ENCODE measurements around the gene RRM1. TPM values are rescaled to one million over a fixed set of nuclear protein-coding genes. Genes with fewer than 3 reads are reported as not detected.

RRM1 gene
- polyA plus RNA-seq, 1 donor (not counting 4 experiments of a cell fraction or from before 2014, with no cell fraction given) = 65.6 TPM

- Histone ChIP-seq H3K4me3 (ENCODE audit: control insufficient read depth in 2 of 3, extremely low read depth in 1 of 3, insufficient read depth in 2 of 3, low read depth in 1 of 3, low read length in 3 of 3) (no peak overlapping the region), H3K4me2 (ENCODE audit: control insufficient read depth, extremely low read depth, insufficient read depth, low read depth, low read length) (no peak overlapping the region), H3K27ac (ENCODE audit: control insufficient read depth, insufficient read depth, low read length) (no peak overlapping the region), H3K9me3 (ENCODE audit: control insufficient read depth, low read depth, low read length) (no peaks in the 10 kb centered on the region), H3K36me3 (ENCODE audit: control insufficient read depth in 2 of 2, extremely low read depth in 1 of 2, insufficient read depth in 2 of 2, low read length in 2 of 2) (peaks cover 7 to 24% of the 10 kb centered on the region in 2 experiments), H3K9me1 (ENCODE audit: control insufficient read depth, extremely low read depth, insufficient read depth, low read length) (no peaks in the 10 kb centered on the region), H3K79me2 (ENCODE audit: control insufficient read depth, insufficient read depth, low read length) (no peaks in the 10 kb centered on the region), H2AFZ (ENCODE audit: control insufficient read depth, low read length) (no peak overlapping the region), H4K20me1 (ENCODE audit: control insufficient read depth, extremely low read depth, insufficient read depth, low read length) (no peaks in the 10 kb centered on the region), H3K9ac (ENCODE audit: control insufficient read depth, extremely low read depth, insufficient read depth, low read length) (no peak overlapping the region), H3K27me3 (ENCODE audit: control insufficient read depth, extremely low read depth, insufficient read depth, low read length) (no peaks in the 10 kb centered on the region), H3K4me1 (ENCODE audit: control insufficient read depth, extremely low read depth, insufficient read depth, low read length) (peaks cover 9% of the 10 kb centered on the region)
- FAIRE-seq (no peak), DNase-seq (ENCODE audit: low read depth, low spot score) (no peak)
- dilution Hi-C loops (cut with MboI; ENCODE audit: extremely low pct_ligation_motif_present, low sequenced_read_pairs) = no loop called here
- TF ChIP-seq CTCF (optimal IDR thresholded peaks at IDR 0.05 in 1 of 3, IDR thresholded peaks at IDR 0.05 in 1 of 3, conservative IDR thresholded peaks at IDR 0.05 in 1 of 3; ENCODE audit: extremely low read depth in 1 of 3, insufficient read depth in 2 of 3, low read length in 3 of 3) (no peak), EZH2 (IDR thresholded peaks at IDR 0.05; ENCODE audit: low read length) (no peak)
These were observed 28.6 kb downstream of the RRM1 start for GRCh38 chr11:4123218-4123617.

DNA sequence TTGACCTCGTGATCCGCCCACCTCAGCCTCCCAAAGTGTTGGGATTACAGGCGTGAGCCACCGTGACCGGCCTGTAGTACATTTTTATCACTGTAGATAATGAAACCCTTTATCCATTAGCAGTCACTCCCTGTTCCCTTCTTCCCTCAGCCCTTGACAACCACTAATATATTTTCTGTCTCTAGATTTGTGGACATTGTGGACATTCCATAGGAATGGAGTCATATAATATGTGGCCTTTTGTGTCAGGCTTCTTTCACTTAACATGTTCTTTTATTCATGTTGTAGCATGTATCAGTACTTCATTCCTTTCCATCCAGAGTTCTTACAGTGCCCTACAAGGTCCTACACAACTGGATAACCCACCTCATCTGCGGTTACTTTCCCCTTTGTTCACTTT is 30.5 kb downstream of the RRM1 start:
- Histone ChIP-seq H3K36me3 (ENCODE audit: control insufficient read depth in 2 of 2, extremely low read depth in 1 of 2, insufficient read depth in 2 of 2, low read length in 2 of 2) (peaks cover 7 to 23% of the 10 kb centered on the region in 2 experiments), H3K27ac (ENCODE audit: control insufficient read depth, insufficient read depth, low read length) (peak overlapping the region; percentile 46)
- DNase-seq (ENCODE audit: low read depth, low spot score) = peak; percentile 15

More for the DNA sequence above, 30.5 kb downstream of the RRM1 start:
- dilution Hi-C loops (cut with MboI; ENCODE audit: extremely low pct_ligation_motif_present, low sequenced_read_pairs) = no loop called here
- Histone ChIP-seq H3K4me2 (ENCODE audit: control insufficient read depth, extremely low read depth, insufficient read depth, low read depth, low read length) (peak overlapping the region; percentile 41), H3K9me3 (ENCODE audit: control insufficient read depth, low read depth, low read length) (no peaks in the 10 kb centered on the region), H4K20me1 (ENCODE audit: control insufficient read depth, extremely low read depth, insufficient read depth, low read length) (no peaks in the 10 kb centered on the region), H3K27me3 (ENCODE audit: control insufficient read depth, extremely low read depth, insufficient read depth, low read length) (no peaks in the 10 kb centered on the region), H3K4me3 (ENCODE audit: control insufficient read depth in 2 of 3, extremely low read depth in 1 of 3, insufficient read depth in 2 of 3, low read depth in 1 of 3, low read length in 3 of 3) (no peak overlapping the region), H3K9me1 (ENCODE audit: control insufficient read depth, extremely low read depth, insufficient read depth, low read length) (no peaks in the 10 kb centered on the region), H2AFZ (ENCODE audit: control insufficient read depth, low read length) (no peak overlapping the region), H3K9ac (ENCODE audit: control insufficient read depth, extremely low read depth, insufficient read depth, low read length) (no peak overlapping the region), H3K4me1 (ENCODE audit: control insufficient read depth, extremely low read depth, insufficient read depth, low read length) (peaks cover 9% of the 10 kb centered on the region), H3K79me2 (ENCODE audit: control insufficient read depth, insufficient read depth, low read length) (no peaks in the 10 kb centered on the region)
- FAIRE-seq = peak; percentile 5
- TF ChIP-seq CTCF (optimal IDR thresholded peaks at IDR 0.05 in 1 of 3, IDR thresholded peaks at IDR 0.05 in 1 of 3, conservative IDR thresholded peaks at IDR 0.05 in 1 of 3; ENCODE audit: extremely low read depth in 1 of 3, insufficient read depth in 2 of 3, low read length in 3 of 3) = no peak
- TF ChIP-seq EZH2 (IDR thresholded peaks at IDR 0.05; ENCODE audit: low read length) = no peak

Data from keratinocyte (primary cell).